DOHH2 (cell line): Measurements from ENCODE around the gene DIP2C.

Experiments
- H3F3A ChIP-seq: fragments of 200-600 bp; sonication (generic), shearing (Covaris generic); 2 replicates; pipeline ENCODE4 v1.6.0; 2016; ENCODE audit warnings: antibody characterized with exemption, mild to moderate bottlenecking; ENCODE audit not compliant: control insufficient read depth, insufficient read depth
- H3K27ac ChIP-seq: fragments of 200-600 bp; sonication (generic); 2 replicates; pipeline ENCODE4 v1.5.1; 2014; ENCODE audit warnings: low read depth, mild to moderate bottlenecking, low read length, moderate library complexity
- H3K27me3 ChIP-seq: fragments of 200-600 bp; sonication (generic); 2 replicates; pipeline ENCODE4 v1.6.1; 2014; ENCODE audit warnings: mild to moderate bottlenecking, low read length, mixed read lengths; ENCODE audit not compliant: control insufficient read depth
- H3K36me3 ChIP-seq: fragments of 200-600 bp; sonication (generic); 2 replicates; pipeline ENCODE4 v1.6.1; 2014; ENCODE audit warnings: mild to moderate bottlenecking, low read length, moderate library complexity, mixed read lengths; ENCODE audit not compliant: control insufficient read depth
- H3K4me1 ChIP-seq: fragments of 200-600 bp; sonication (generic); 2 replicates; pipeline ENCODE4 v1.6.1; 2014; ENCODE audit warnings: mild to moderate bottlenecking, low read length, mixed read lengths; ENCODE audit not compliant: control insufficient read depth
- H3K4me2 ChIP-seq: fragments of 200-600 bp; sonication (generic); 2 replicates; pipeline ENCODE4 v1.6.0; 2014; ENCODE audit warnings: mild to moderate bottlenecking, low read length, moderate library complexity
- H3K4me3 ChIP-seq: fragments of 200-600 bp; sonication (generic); 2 replicates; pipeline ENCODE4 v1.5.1; 2014; ENCODE audit warnings: mild to moderate bottlenecking, low read length, mixed read lengths
- H3K79me2 ChIP-seq: fragments of 200-600 bp; sonication (generic); 2 replicates; pipeline ENCODE4 v1.6.1; 2014; ENCODE audit warnings: mild to moderate bottlenecking, low read length, mixed read lengths; ENCODE audit not compliant: control insufficient read depth
- H3K9me2 ChIP-seq: fragments of 200-600 bp; sonication (generic); replicated peaks from 2 replicates; pipeline ENCODE4 v1.6.1; 2014; ENCODE audit warnings: mild to moderate bottlenecking, low read length, mixed read lengths; ENCODE audit not compliant: control insufficient read depth
- H3K9me3 ChIP-seq: fragments of 200-600 bp; sonication (generic); 2 replicates; pipeline ENCODE4 v1.6.1; 2014; ENCODE audit warnings: antibody characterized with exemption, low read length, mixed read lengths; ENCODE audit not compliant: control insufficient read depth, insufficient read depth
- H4K20me1 ChIP-seq: fragments of 200-600 bp; sonication (generic); 2 replicates; pipeline ENCODE4 v1.6.0; 2014; ENCODE audit warnings: low read depth, mild to moderate bottlenecking, antibody characterized with exemption, low read length, moderate library complexity; ENCODE audit not compliant: control insufficient read depth, insufficient read depth
- EZH2phosphoT487 ChIP-seq: fragments of 200-600 bp; sonication (generic); IDR thresholded peaks from 2 replicates; pipeline ENCODE4 v1.6.1; 2017; ENCODE audit warnings: borderline replicate concordance, mild to moderate bottlenecking, antibody characterized with exemption, low read length, moderate library complexity, mixed read lengths
- TF ChIP-seq, protein P1 (sequence below): fragments of 200-600 bp; sonication (generic); IDR thresholded peaks from one replicate; pipeline ENCODE4 v1.5.1; 2014; ENCODE audit warnings: antibody characterized with exemption, mild to moderate bottlenecking, low read depth, low read length; ENCODE audit not compliant: poor library complexity, severe bottlenecking

DIP2C gene

DNA sequence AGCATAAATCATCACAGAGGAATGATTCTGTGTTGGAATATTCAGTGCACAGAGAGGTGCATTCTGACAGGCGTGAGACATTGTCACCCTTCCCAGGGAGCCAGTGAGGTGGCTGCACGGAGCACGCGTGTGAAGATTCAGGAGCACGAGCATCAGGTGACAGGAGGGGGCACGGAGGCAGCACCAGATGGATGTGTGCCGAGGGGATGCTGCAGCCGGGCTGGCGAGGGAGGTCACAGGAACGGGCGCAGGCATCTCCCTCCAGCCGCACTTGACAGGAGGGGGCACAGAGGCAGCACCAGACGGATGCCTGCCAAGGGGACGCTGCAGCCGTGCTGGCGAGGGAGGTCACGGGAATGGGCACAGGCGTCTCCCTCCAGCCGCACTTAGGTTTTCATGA lies 66.5 kb downstream of the DIP2C start:
- H3K4me1 ChIP-seq: peaks cover 39% of the 10 kb centered on the region
- no peak for TF ChIP-seq EZH2phosphoT487
- TF ChIP-seq, protein P1, sequence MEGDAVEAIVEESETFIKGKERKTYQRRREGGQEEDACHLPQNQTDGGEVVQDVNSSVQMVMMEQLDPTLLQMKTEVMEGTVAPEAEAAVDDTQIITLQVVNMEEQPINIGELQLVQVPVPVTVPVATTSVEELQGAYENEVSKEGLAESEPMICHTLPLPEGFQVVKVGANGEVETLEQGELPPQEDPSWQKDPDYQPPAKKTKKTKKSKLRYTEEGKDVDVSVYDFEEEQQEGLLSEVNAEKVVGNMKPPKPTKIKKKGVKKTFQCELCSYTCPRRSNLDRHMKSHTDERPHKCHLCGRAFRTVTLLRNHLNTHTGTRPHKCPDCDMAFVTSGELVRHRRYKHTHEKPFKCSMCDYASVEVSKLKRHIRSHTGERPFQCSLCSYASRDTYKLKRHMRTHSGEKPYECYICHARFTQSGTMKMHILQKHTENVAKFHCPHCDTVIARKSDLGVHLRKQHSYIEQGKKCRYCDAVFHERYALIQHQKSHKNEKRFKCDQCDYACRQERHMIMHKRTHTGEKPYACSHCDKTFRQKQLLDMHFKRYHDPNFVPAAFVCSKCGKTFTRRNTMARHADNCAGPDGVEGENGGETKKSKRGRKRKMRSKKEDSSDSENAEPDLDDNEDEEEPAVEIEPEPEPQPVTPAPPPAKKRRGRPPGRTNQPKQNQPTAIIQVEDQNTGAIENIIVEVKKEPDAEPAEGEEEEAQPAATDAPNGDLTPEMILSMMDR: no peak
- H3K9me2 ChIP-seq: no peaks in the 10 kb centered on the region
- H4K20me1 ChIP-seq: no peaks in the 10 kb centered on the region
- H3K27me3 ChIP-seq: no peaks in the 10 kb centered on the region
- H3K4me3 ChIP-seq: no peak overlapping the region
- no peaks in the 10 kb centered on the region for H3K36me3 ChIP-seq
- H3K9me3 ChIP-seq: no peaks in the 10 kb centered on the region
- H3K79me2 ChIP-seq: no peaks in the 10 kb centered on the region
- peaks cover 5% of the 10 kb centered on the region for H3F3A ChIP-seq
- H3K27ac ChIP-seq: no peak overlapping the region
- no peak overlapping the region for H3K4me2 ChIP-seq

DNA sequence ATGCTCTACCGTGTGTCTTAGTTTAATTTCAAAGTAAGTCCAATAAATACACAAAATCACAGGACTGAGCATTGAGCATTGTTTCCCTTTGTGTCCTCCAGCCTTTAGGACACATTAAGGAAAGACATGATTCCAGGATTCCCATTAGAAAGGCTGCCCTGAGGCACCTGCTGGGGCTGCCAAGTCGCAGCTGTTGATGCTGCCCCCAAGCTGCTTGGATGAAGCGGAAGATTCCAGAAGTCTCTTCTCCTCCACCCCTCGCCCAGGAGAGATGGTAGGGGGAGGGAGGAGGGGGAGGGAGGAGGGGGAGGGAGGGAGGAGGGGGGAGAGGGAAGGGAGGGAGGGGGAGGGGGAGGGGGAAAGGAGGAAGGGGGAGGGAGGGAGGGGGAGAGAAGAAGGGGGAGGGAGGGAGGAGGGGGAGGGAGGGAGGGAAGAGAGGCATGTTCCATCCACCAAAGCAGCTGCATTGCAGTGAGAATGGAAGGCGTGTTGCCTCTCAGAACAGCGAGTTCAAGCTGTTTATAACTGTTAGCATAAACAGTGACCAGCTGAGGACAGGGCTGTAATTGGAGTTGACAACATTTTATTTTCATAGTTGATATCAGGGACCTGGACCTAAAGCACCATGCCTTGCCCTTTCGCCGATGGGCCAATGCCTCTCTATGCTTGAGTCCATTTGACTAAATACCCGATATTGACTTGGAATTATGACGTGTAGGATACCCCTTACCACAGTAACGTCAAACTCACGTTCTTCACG lies 67.3 kb downstream of the DIP2C start:
- H3K4me2 ChIP-seq: no peak overlapping the region
- H3K4me1 ChIP-seq: peaks cover 39% of the 10 kb centered on the region
- H3K9me2 ChIP-seq: no peaks in the 10 kb centered on the region
- H3K9me3 ChIP-seq: no peaks in the 10 kb centered on the region
- TF ChIP-seq EZH2phosphoT487: no peak
- TF ChIP-seq, protein P1: no peak
- H3K27me3 ChIP-seq: no peaks in the 10 kb centered on the region
- no peak overlapping the region for H3K4me3 ChIP-seq
- no peaks in the 10 kb centered on the region for H3K79me2 ChIP-seq
- 0 out of 2 replicates have a peak overlapping the region, but pooled peaks have one; percentile 74 for H3K27ac ChIP-seq
- no peaks in the 10 kb centered on the region for H4K20me1 ChIP-seq
- peaks cover 5% of the 10 kb centered on the region for H3F3A ChIP-seq
- H3K36me3 ChIP-seq: no peaks in the 10 kb centered on the region

DNA sequence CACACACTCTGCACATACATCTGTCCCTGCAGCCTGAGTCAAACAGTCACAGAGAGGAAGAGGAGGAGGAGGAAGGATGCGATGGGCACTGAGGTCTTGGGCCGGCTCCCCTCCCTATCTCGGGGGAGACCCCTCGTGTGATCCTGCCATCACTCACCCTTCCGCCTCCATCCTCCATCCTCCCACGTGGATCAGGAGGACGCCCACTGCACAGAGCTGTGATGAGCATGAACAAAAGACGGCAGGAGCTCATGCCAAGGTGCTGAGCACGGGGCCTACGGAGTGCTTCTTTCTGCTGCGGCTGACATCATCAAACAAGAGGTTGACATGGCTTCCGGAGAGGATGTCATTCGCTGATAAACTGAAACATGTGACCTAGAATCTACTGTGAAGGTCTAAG lies 68.0 kb downstream of the DIP2C start:
- H3K4me3 ChIP-seq: peak overlapping the region; percentile 37; the same call in 1 of the 2 replicates
- H3F3A ChIP-seq: peaks cover 5% of the 10 kb centered on the region
- H3K79me2 ChIP-seq: no peaks in the 10 kb centered on the region
- H3K9me2 ChIP-seq: no peaks in the 10 kb centered on the region
- H3K27me3 ChIP-seq: no peaks in the 10 kb centered on the region
- H3K9me3 ChIP-seq: no peaks in the 10 kb centered on the region
- TF ChIP-seq, protein P1: no peak
- TF ChIP-seq EZH2phosphoT487: no peak
- peaks cover 39% of the 10 kb centered on the region for H3K4me1 ChIP-seq
- peak overlapping the region; percentile 58 for H3K4me2 ChIP-seq
- H3K36me3 ChIP-seq: no peaks in the 10 kb centered on the region
- H4K20me1 ChIP-seq: no peaks in the 10 kb centered on the region
- peak overlapping the region; percentile 74 for H3K27ac ChIP-seq
